DND-41 (cell line): Measurements from ENCODE around the gene NTM.

Experiments
- EZH2 ChIP-seq: IDR thresholded peaks from 3 replicates; pipeline ENCODE4 v1.6.1; 2012; ENCODE audit warnings: borderline replicate concordance, low read depth, mild to moderate bottlenecking, moderate library complexity, low read length, inconsistent platforms; ENCODE audit not compliant: severe bottlenecking
- TF ChIP-seq, protein P1 (sequence below): IDR thresholded peaks from 2 replicates; pipeline ENCODE4 v1.5.1; 2012; ENCODE audit warnings: borderline replicate concordance, low read length, moderate library complexity, mild to moderate bottlenecking; ENCODE audit not compliant: poor library complexity, severe bottlenecking; ENCODE audit errors: extremely low read depth

DNA sequence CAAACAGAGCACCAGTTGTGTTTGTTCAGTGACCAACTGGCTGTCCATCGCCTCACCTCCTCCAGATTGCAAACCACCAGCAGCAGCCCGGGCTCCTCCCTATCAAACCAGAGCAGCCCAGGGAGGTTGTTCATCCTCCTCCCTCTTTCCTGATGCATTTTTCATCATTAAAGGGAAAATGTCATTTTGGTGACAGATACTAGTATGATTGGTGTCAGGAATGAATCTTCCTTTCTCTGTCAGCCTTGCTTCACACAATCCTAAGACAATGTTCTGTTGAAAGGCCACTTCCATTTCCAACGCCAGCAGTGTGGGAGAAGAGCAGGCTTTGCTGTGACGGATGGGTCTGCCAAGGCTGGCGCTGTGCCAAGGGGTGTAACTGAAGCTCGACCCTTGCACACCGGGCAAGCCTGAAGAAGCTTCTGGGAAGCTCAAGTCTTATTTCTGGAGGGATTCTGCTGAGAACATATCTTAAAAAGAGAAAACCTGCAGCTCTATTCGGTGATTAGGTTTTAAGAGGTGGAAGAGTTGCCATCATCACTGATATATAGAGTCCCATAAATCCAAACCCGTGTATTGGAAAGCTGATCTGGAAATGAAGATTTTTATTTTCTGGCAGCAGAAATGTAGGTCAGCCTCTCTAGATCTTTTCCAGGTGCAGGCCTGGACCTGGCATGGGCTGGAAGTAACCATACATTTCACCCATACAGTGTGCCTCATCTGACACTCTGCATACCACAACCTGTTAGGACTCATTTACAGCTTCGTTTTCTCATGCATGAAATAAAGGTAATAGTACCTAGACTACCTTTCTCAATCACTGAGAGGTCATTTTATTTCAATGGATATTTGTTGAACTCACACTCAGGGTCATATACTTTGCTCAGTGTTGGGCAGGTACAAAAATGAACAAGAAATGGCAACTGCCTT is 524.5 kb downstream of the NTM start:
- TF ChIP-seq, protein P1, sequence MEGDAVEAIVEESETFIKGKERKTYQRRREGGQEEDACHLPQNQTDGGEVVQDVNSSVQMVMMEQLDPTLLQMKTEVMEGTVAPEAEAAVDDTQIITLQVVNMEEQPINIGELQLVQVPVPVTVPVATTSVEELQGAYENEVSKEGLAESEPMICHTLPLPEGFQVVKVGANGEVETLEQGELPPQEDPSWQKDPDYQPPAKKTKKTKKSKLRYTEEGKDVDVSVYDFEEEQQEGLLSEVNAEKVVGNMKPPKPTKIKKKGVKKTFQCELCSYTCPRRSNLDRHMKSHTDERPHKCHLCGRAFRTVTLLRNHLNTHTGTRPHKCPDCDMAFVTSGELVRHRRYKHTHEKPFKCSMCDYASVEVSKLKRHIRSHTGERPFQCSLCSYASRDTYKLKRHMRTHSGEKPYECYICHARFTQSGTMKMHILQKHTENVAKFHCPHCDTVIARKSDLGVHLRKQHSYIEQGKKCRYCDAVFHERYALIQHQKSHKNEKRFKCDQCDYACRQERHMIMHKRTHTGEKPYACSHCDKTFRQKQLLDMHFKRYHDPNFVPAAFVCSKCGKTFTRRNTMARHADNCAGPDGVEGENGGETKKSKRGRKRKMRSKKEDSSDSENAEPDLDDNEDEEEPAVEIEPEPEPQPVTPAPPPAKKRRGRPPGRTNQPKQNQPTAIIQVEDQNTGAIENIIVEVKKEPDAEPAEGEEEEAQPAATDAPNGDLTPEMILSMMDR: no peak
- TF ChIP-seq EZH2: no peak
